Keratinocyte (primary cell): Measurements from ENCODE around the gene TMEM120B. TPM values are rescaled to one million over a fixed set of nuclear protein-coding genes. Genes with fewer than 3 reads are reported as not detected.
"Not testable (repeated sequence)": the region's sequence is repeated elsewhere in the genome, so short reads cannot be mapped to it uniquely, and the experiment has no call there.

ENCODE experiments used
- DNase-seq: peaks from one replicate; pipeline ENCODE4 v3.0.0-alpha.2; 2011; ENCODE audit warnings: low read depth, missing footprints, low spot score
- FAIRE-seq: peaks from 2 replicates; lab custom pipeline; 2011; peaks lifted over from hg19 to GRCh38; lab: Jason Lieb, UNC
- H2AFZ ChIP-seq: 2 replicates; pipeline ENCODE4 v1.6.0; 2012; ENCODE audit warnings: low read length, control low read depth, inconsistent platforms; ENCODE audit not compliant: control insufficient read depth
- H3K27ac ChIP-seq: 2 replicates; pipeline ENCODE4 v1.5.1; 2011; ENCODE audit warnings: low read length; ENCODE audit not compliant: control insufficient read depth, insufficient read depth
- H3K27me3 ChIP-seq: 3 replicates; pipeline ENCODE4 v1.6.0; 2011; ENCODE audit warnings: low read length; ENCODE audit not compliant: control insufficient read depth, insufficient read depth; ENCODE audit errors: extremely low read depth
- H3K36me3 ChIP-seq, 2 experiments: 2 replicates in 1 of 2; 3 replicates in 1 of 2; pipeline ENCODE4 v1.5.1; 2011; ENCODE audit warnings: low read length in 2 of 2, mild to moderate bottlenecking in 1 of 2; ENCODE audit not compliant: control insufficient read depth in 2 of 2, insufficient read depth in 2 of 2; ENCODE audit errors: extremely low read depth in 1 of 2
- H3K4me1 ChIP-seq: 3 replicates; pipeline ENCODE4 v1.5.1; 2011; ENCODE audit warnings: low read length; ENCODE audit not compliant: control insufficient read depth, insufficient read depth; ENCODE audit errors: extremely low read depth
- H3K4me2 ChIP-seq: 3 replicates; pipeline ENCODE4 v1.6.0; 2011; ENCODE audit warnings: low read depth, low read length; ENCODE audit not compliant: control insufficient read depth, insufficient read depth; ENCODE audit errors: extremely low read depth
- H3K4me3 ChIP-seq, 3 experiments: fragments of 200-600 bp in 1 of 3; sonication (generic) in 1 of 3; 2 replicates in 2 of 3; 3 replicates in 1 of 3; pipeline ENCODE4 v1.5.1; 2011 to 2016; ENCODE audit warnings: low read length in 3 of 3, mild to moderate bottlenecking in 3 of 3, control low read depth in 2 of 3, inconsistent platforms in 1 of 3, low read depth in 1 of 3, mixed read lengths in 1 of 3, mixed run types in 1 of 3, moderate library complexity in 1 of 3; ENCODE audit not compliant: control insufficient read depth in 2 of 3, insufficient read depth in 2 of 3; ENCODE audit errors: extremely low read depth in 1 of 3
- H3K79me2 ChIP-seq: 2 replicates; pipeline ENCODE4 v1.6.0; 2012; ENCODE audit warnings: low read length; ENCODE audit not compliant: control insufficient read depth, insufficient read depth
- H3K9ac ChIP-seq: 3 replicates; pipeline ENCODE4 v1.6.0; 2011; ENCODE audit warnings: low read length; ENCODE audit not compliant: control insufficient read depth, insufficient read depth; ENCODE audit errors: extremely low read depth
- H3K9me1 ChIP-seq: 3 replicates; pipeline ENCODE4 v1.6.0; 2011; ENCODE audit warnings: low read length; ENCODE audit not compliant: control insufficient read depth, insufficient read depth; ENCODE audit errors: extremely low read depth
- H3K9me3 ChIP-seq: 2 replicates; pipeline ENCODE4 v1.5.1; 2012; ENCODE audit warnings: low read depth, low read length; ENCODE audit not compliant: control insufficient read depth
- H4K20me1 ChIP-seq: 3 replicates; pipeline ENCODE4 v1.6.0; 2011; ENCODE audit warnings: low read length; ENCODE audit not compliant: control insufficient read depth, insufficient read depth; ENCODE audit errors: extremely low read depth
- CTCF ChIP-seq, 3 experiments: IDR thresholded peaks in 1 of 3; conservative IDR thresholded peaks in 1 of 3; optimal IDR thresholded peaks in 1 of 3; 2 replicates in 2 of 3; 3 replicates in 1 of 3; pipeline versions ENCODE3 to v1.5.1; 2011; ENCODE audit warnings: low read length in 3 of 3, mild to moderate bottlenecking in 3 of 3, moderate library complexity in 2 of 3, control low read depth in 1 of 3, inconsistent platforms in 1 of 3; ENCODE audit not compliant: insufficient read depth in 2 of 3; ENCODE audit errors: extremely low read depth in 1 of 3
- EZH2 ChIP-seq: IDR thresholded peaks from one replicate; pipeline ENCODE4 v1.6.1; 2012; ENCODE audit warnings: inconsistent platforms, mild to moderate bottlenecking, low read length, moderate library complexity
- dilution Hi-C: fragments of 300-500 bp; cut with MboI; formaldehyde crosslinking; loops from one replicate; pipeline ENCODE4 v1.7.0; 2020; ENCODE audit warnings: low sequenced_read_pairs; ENCODE audit not compliant: extremely low pct_ligation_motif_present
- polyA plus RNA-seq, 5 experiments: library from polyadenylated mRNA; depleted of rRNA in 3 of 5; stranded (reverse) in 3 of 5; stranded (forward) in 1 of 5; unstranded in 1 of 5; fragments of >200 nt; gene quantifications; 1 replicate in 1 of 5; 2 replicates in 3 of 5; 3 replicates in 1 of 5; pipeline versions ENCODE4 v1.2.1 to v1.2.3, GENCODE V29; 2011 to 2012; ENCODE audit warnings: missing spikeins in 2 of 5, low read depth in 1 of 5, low replicate concordance in 1 of 5

Gene TMEM120B
- polyA plus RNA-seq, 1 donor (not counting 4 experiments of a cell fraction or from before 2014, with no cell fraction given), result 6.9 TPM

GRCh38 chr12:121713793-121714192, 1.2 kb downstream of the TMEM120B start:
- no peak for DNase-seq
- no peak for TF ChIP-seq EZH2
- no peak for TF ChIP-seq CTCF (optimal IDR thresholded peaks at IDR 0.05 in 1 of 3, IDR thresholded peaks at IDR 0.05 in 1 of 3, conservative IDR thresholded peaks at IDR 0.05 in 1 of 3; ENCODE audit: extremely low read depth in 1 of 3, insufficient read depth in 2 of 3, low read length in 3 of 3)
- Histone ChIP-seq H3K27me3 (no peaks in the 10 kb centered on the region), H3K4me3 (peak overlapping the region; percentile 87 to 99 (median 98)), H3K4me1 (peaks cover 23% of the 10 kb centered on the region), H3K27ac (peak overlapping the region; percentile 40), H4K20me1 (no peaks in the 10 kb centered on the region), H3K9me3 (no peaks in the 10 kb centered on the region), H3K4me2 (peak overlapping the region; percentile 93), H2AFZ (no peak overlapping the region), H3K9ac (peak overlapping the region; percentile 87), H3K79me2 (peaks cover 27% of the 10 kb centered on the region), H3K36me3 (peaks cover 1 to 3% of the 10 kb centered on the region in 2 experiments), H3K9me1 (no peaks in the 10 kb centered on the region)
- dilution Hi-C loops, result no loop called here
- no peak for FAIRE-seq

GRCh38 chr12:121715055-121715454, 2.5 kb downstream of the TMEM120B start:
- H4K20me1 ChIP-seq, H3K36me3 ChIP-seq, dilution Hi-C loops, DNase-seq, H3K27me3 ChIP-seq, FAIRE-seq, H3K9me1 ChIP-seq, H3K4me3 ChIP-seq, H3K9me3 ChIP-seq, H2AFZ ChIP-seq, H3K27ac ChIP-seq, H3K4me2 ChIP-seq, H3K9ac ChIP-seq: not testable (repeated sequence)
- H3K4me1 ChIP-seq, result peaks cover 18% of the 10 kb centered on the region
- peaks cover 33% of the 10 kb centered on the region for H3K79me2 ChIP-seq

GRCh38 chr12:121715862-121716435, 3.4 kb downstream of the TMEM120B start:
- no peak overlapping the region for H3K9ac ChIP-seq
- peaks cover 1 to 3% of the 10 kb centered on the region in 2 experiments for H3K36me3 ChIP-seq
- H3K27me3 ChIP-seq, result no peaks in the 10 kb centered on the region
- H3K79me2 ChIP-seq, result peaks cover 34% of the 10 kb centered on the region
- no peaks in the 10 kb centered on the region for H4K20me1 ChIP-seq
- H3K27ac ChIP-seq, result no peak overlapping the region
- H3K9me3 ChIP-seq, result no peaks in the 10 kb centered on the region
- no peak overlapping the region for H3K4me2 ChIP-seq
- no peak for TF ChIP-seq CTCF (optimal IDR thresholded peaks at IDR 0.05 in 1 of 3, IDR thresholded peaks at IDR 0.05 in 1 of 3, conservative IDR thresholded peaks at IDR 0.05 in 1 of 3; ENCODE audit: extremely low read depth in 1 of 3, insufficient read depth in 2 of 3, low read length in 3 of 3)
- no peak for TF ChIP-seq EZH2
- DNase-seq (no peak), FAIRE-seq (no peak)
- H2AFZ ChIP-seq, result no peak overlapping the region
- H3K4me3 ChIP-seq, result no peak overlapping the region
- no peaks in the 10 kb centered on the region for H3K9me1 ChIP-seq
- dilution Hi-C loops, result no loop called here
- peaks cover 18% of the 10 kb centered on the region for H3K4me1 ChIP-seq
